ENCODE measurements around the gene RPL35.

RPL35 gene

GRCh38 chr9:124880501-124880900, 18.7 kb upstream of the RPL35 start:
- H3K36me3 Mint-ChIP-seq (ENCODE audit: low read depth) = peaks cover 39% of the 10 kb centered on the region
- peaks cover 17% of the 10 kb centered on the region for H3K4me1 Mint-ChIP-seq
- H3K27ac Mint-ChIP-seq = no peak overlapping the region
- H3K9me3 Mint-ChIP-seq = no peaks in the 10 kb centered on the region
- H3K4me3 Mint-ChIP-seq = no peak overlapping the region
- H3K27me3 Mint-ChIP-seq (ENCODE audit: low read depth) = no peaks in the 10 kb centered on the region
- no peak for TF ChIP-seq CTCF (IDR thresholded peaks at IDR 0.05; ENCODE audit: unreplicated experiment in 3 of 3)

GRCh38 chr9:124879226-124879625, 17.5 kb upstream of the RPL35 start:
- H3K9me3 Mint-ChIP-seq = no peaks in the 10 kb centered on the region
- no peaks in the 10 kb centered on the region for H3K27me3 Mint-ChIP-seq (ENCODE audit: low read depth)
- H3K36me3 Mint-ChIP-seq (ENCODE audit: low read depth) = peaks cover 41% of the 10 kb centered on the region
- H3K4me1 Mint-ChIP-seq = peaks cover 17% of the 10 kb centered on the region
- peak overlapping the region in 2 of 3 experiments; percentile 29 to 30 for H3K4me3 Mint-ChIP-seq
- TF ChIP-seq CTCF (IDR thresholded peaks at IDR 0.05; ENCODE audit: unreplicated experiment in 3 of 3) = no peak
- peak overlapping the region; percentile 88 to 97 (median 95) for H3K27ac Mint-ChIP-seq

- Mint-ChIP-seq H3K4me1 (peaks cover 17% of the 10 kb centered on the region), H3K27me3 (ENCODE audit: low read depth) (no peaks in the 10 kb centered on the region), H3K9me3 (no peaks in the 10 kb centered on the region), H3K27ac (peak overlapping the region; percentile 88 to 97 (median 95)), H3K4me3 (no peak overlapping the region), H3K36me3 (ENCODE audit: low read depth) (peaks cover 42% of the 10 kb centered on the region)
- TF ChIP-seq CTCF (IDR thresholded peaks at IDR 0.05; ENCODE audit: unreplicated experiment in 3 of 3) = no peak
Measured at GRCh38 chr9:124878518-124878917, 16.8 kb upstream of the RPL35 start.

GRCh38 chr9:124878021-124878420, 16.3 kb upstream of the RPL35 start:
- H3K9me3 Mint-ChIP-seq = no peaks in the 10 kb centered on the region
- TF ChIP-seq CTCF (IDR thresholded peaks at IDR 0.05; ENCODE audit: unreplicated experiment in 3 of 3) = no peak
- no peak overlapping the region for H3K4me3 Mint-ChIP-seq
- H3K27me3 Mint-ChIP-seq (ENCODE audit: low read depth) = no peaks in the 10 kb centered on the region
- H3K27ac Mint-ChIP-seq = peak overlapping the region; percentile 88 to 97 (median 95)
- H3K36me3 Mint-ChIP-seq (ENCODE audit: low read depth) = peaks cover 47% of the 10 kb centered on the region
- peaks cover 17% of the 10 kb centered on the region for H3K4me1 Mint-ChIP-seq

GRCh38 chr9:124877021-124877782, 15.4 kb upstream of the RPL35 start:
- no peaks in the 10 kb centered on the region for H3K9me3 Mint-ChIP-seq
- H3K27ac Mint-ChIP-seq = peak overlapping the region in 2 of 3 experiments; percentile 13 to 59
- peaks cover 17% of the 10 kb centered on the region for H3K4me1 Mint-ChIP-seq
- no peak overlapping the region for H3K4me3 Mint-ChIP-seq
- no peak for TF ChIP-seq CTCF (IDR thresholded peaks at IDR 0.05; ENCODE audit: unreplicated experiment in 3 of 3)
- no peaks in the 10 kb centered on the region for H3K27me3 Mint-ChIP-seq (ENCODE audit: low read depth)
- peaks cover 48% of the 10 kb centered on the region for H3K36me3 Mint-ChIP-seq (ENCODE audit: low read depth)

GRCh38 chr9:124875501-124875900, 13.7 kb upstream of the RPL35 start:
- H3K27me3 Mint-ChIP-seq (ENCODE audit: low read depth) = no peaks in the 10 kb centered on the region
- TF ChIP-seq CTCF (IDR thresholded peaks at IDR 0.05; ENCODE audit: unreplicated experiment in 3 of 3) = no peak
- no peaks in the 10 kb centered on the region for H3K9me3 Mint-ChIP-seq
- H3K4me3 Mint-ChIP-seq = no peak overlapping the region
- H3K36me3 Mint-ChIP-seq (ENCODE audit: low read depth) = peaks cover 45% of the 10 kb centered on the region
- peaks cover 33% of the 10 kb centered on the region for H3K4me1 Mint-ChIP-seq
- H3K27ac Mint-ChIP-seq = no peak overlapping the region
